Stomach (tissue), 9 donors: Measurements from ENCODE around the gene SGCG. TPM values are rescaled to one million over a fixed set of nuclear protein-coding genes. Genes with fewer than 3 reads are reported as not detected.

Source experiments
- DNase-seq, 2 donors: peaks; one replicate each; pipeline versions ENCODE4 v3.0.0 to v3.0.0-alpha.2; 2013 to 2019
- H3K27ac ChIP-seq, 5 donors: fragments of 200-600 bp in 4 of 5; sonication (generic) in 4 of 5; one replicate each; pipeline ENCODE4 v1.5.1; 2013 to 2019; ENCODE audit warnings: mild to moderate bottlenecking in 1 of 5, moderate library complexity in 1 of 5
- H3K27me3 ChIP-seq, 3 donors: fragments of 200-600 bp; sonication (generic); one replicate each; pipeline ENCODE4 v1.5.1; 2017 to 2019; ENCODE audit warnings: mixed run types in 1 of 3
- H3K36me3 ChIP-seq, 4 donors: fragments of 200-600 bp; sonication (generic); 1 replicate in 3 of 4; 2 replicates in 1 of 4; pipeline ENCODE4 v1.5.1; 2016 to 2019
- H3K4me1 ChIP-seq, 4 donors: fragments of 200-600 bp; sonication (generic); one replicate each; pipeline ENCODE4 v1.5.1; 2016 to 2019
- H3K4me3 ChIP-seq, 4 donors: fragments of 200-600 bp; sonication (generic) in 3 of 4; one replicate each; pipeline ENCODE4 v1.5.1; 2016 to 2019; ENCODE audit warnings: mild to moderate bottlenecking in 1 of 4
- H3K9me3 ChIP-seq, 4 donors: fragments of 200-600 bp; sonication (generic); one replicate each; pipeline ENCODE4 v1.5.1; 2016 to 2019
- EP300 ChIP-seq: sonication (generic); formaldehyde crosslinking; IDR thresholded peaks from one replicate; pipeline ENCODE4 v1.6.1; 2017; ENCODE audit warnings: antibody characterized with exemption
- POLR2A ChIP-seq, 4 donors: fragments of 450-650 bp; IDR thresholded peaks; one replicate each; pipeline ENCODE4 v1.6.1; 2016; ENCODE audit warnings: antibody characterized with exemption in 4 of 4, control low read depth in 2 of 4, mild to moderate bottlenecking in 1 of 4, moderate library complexity in 1 of 4
- POLR2AphosphoS5 ChIP-seq, 3 donors: sonication (generic); formaldehyde crosslinking; IDR thresholded peaks; one replicate each; pipeline ENCODE4 v1.6.1; 2016; ENCODE audit warnings: antibody characterized with exemption in 3 of 3
- WGBS, 5 donors: extraction: QIAGEN DNeasy Blood & Tissue Kit in 3 of 5; methylation state at CpG; one replicate each; pipeline versions ENCODE4 v1.1.5 to v1.1.7; 2013 to 2018; 5-methylcytosine and 5-hydroxymethylcytosine counted together
- intact Hi-C: fragments of 100-400 bp; cut with DNase I; formaldehyde crosslinking; loops from one replicate; pipeline ENCODE4 v1.15.1; 2023; ENCODE audit warnings: low total_unique reads
- polyA plus RNA-seq, 3 donors: library from polyadenylated mRNA; stranded (reverse); fragments of 200-250 nt; gene quantifications; one replicate each; pipeline ENCODE4 v1.2.3, GENCODE V29; 2013
- small RNA-seq, 4 donors: library from RNA; depleted of rRNA; stranded (forward); fragments of <200 nt; gene quantifications; one replicate each; pipeline ENCODE3, GENCODE V24; 2016
- total RNA-seq, 5 donors: library from RNA; depleted of rRNA; stranded (reverse); fragments of >200 nt; gene quantifications; one replicate each; pipeline versions ENCODE4 v1.1.0 to v1.2.3, GENCODE V29; 2014 to 2016
- TF ChIP-seq, protein P1 (sequence below), 7 experiments: fragments of 450-650 bp in 4 of 7; fragments of 200-600 bp in 3 of 7; sonication (generic) in 3 of 7; IDR thresholded peaks; one replicate each; pipeline ENCODE4 v1.5.1; 2016 to 2019; ENCODE audit warnings: antibody characterized with exemption in 7 of 7, control low read depth in 2 of 7, mild to moderate bottlenecking in 1 of 7
- donor health status: healthy with polysubstance abuse.
- donor health status: Bipolar disorder and iron deficiency.
- donor health status: healthy.

SGCG gene
- total and polyA plus RNA-seq, 8 donors: 0.15 to 3.5 (median 0.92) TPM; not detected in 5

DNA sequence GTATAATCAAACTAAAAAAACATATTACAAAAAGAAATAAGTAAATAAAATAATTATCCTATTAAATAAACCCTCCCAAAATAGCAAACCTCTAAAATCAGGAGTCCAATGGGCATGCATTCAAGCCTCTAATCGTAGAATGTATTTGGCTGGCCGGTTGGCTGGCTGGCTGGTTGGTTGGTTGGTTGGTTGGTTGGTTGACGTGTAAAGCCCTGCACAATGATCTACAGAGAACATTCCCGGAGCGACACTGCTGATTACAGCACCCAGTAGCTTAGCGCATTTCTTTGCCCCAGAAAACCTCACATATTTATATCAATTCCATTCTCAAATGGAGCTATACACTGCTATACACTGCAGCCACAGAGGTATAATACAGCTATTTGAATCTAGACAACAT, 187.1 kb downstream of the SGCG start:
- TF ChIP-seq EP300 (no peak), POLR2AphosphoS5 (IDR thresholded peaks at IDR 0.05) (no peak), POLR2A (IDR thresholded peaks at IDR 0.05) (no peak)
- TF ChIP-seq, protein P1, sequence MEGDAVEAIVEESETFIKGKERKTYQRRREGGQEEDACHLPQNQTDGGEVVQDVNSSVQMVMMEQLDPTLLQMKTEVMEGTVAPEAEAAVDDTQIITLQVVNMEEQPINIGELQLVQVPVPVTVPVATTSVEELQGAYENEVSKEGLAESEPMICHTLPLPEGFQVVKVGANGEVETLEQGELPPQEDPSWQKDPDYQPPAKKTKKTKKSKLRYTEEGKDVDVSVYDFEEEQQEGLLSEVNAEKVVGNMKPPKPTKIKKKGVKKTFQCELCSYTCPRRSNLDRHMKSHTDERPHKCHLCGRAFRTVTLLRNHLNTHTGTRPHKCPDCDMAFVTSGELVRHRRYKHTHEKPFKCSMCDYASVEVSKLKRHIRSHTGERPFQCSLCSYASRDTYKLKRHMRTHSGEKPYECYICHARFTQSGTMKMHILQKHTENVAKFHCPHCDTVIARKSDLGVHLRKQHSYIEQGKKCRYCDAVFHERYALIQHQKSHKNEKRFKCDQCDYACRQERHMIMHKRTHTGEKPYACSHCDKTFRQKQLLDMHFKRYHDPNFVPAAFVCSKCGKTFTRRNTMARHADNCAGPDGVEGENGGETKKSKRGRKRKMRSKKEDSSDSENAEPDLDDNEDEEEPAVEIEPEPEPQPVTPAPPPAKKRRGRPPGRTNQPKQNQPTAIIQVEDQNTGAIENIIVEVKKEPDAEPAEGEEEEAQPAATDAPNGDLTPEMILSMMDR (IDR thresholded peaks at IDR 0.05): no peak
- Histone ChIP-seq H3K9me3 (no peaks in the 10 kb centered on the region), H3K27ac (no peak overlapping the region), H3K4me3 (no peak overlapping the region), H3K36me3 (peaks cover 7 to 81% (median 72%) of the 10 kb centered on the region in 4 donors), H3K27me3 (no peaks in the 10 kb centered on the region), H3K4me1 (peaks cover 0 to 14% (median 5%) of the 10 kb centered on the region in 4 donors)
- WGBS, 5 donors: 95 to 99% (median 97%) methylated on average over 6 of the region's 6 CpGs
- DNase-seq: no peak
- intact Hi-C loops: no loop called here

DNA sequence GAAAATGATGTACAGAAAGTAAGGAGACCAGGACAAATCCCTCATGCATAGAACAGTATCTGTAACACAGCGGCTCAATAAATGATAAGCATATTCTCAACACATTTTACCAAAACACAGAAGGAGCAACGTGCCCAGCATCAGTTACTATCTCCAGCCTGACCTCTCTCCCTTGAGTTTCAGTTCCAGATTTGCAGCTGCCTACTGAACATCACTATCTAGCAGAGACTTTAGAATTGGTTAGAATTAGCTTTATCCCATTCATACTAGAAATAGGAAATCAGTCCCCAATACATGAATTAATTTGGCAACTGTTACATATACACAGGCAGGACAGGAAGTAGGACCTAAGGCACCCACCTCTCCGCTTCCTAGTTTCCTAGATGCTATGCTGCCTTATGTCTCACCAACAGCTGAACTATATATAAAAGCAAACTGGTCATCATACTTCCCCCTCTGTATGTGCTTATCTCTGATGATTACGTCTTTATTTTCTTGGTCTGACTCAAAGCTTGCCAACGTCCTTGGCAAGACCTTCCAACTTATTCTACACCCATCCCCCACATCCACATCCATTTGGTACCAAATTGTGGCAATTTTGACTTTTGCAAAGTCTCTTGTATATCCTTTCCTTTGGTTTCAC, 191.6 kb downstream of the SGCG start:
- Histone ChIP-seq H3K4me1 (peaks cover 0 to 41% (median 17%) of the 10 kb centered on the region in 4 donors), H3K36me3 (peaks cover 0 to 37% (median 30%) of the 10 kb centered on the region in 4 donors), H3K9me3 (no peaks in the 10 kb centered on the region), H3K27me3 (no peaks in the 10 kb centered on the region), H3K27ac (no peak overlapping the region), H3K4me3 (no peak overlapping the region)
- intact Hi-C loops: no loop called here
- no peak for DNase-seq
- TF ChIP-seq EP300 (no peak), POLR2A (IDR thresholded peaks at IDR 0.05) (no peak), POLR2AphosphoS5 (IDR thresholded peaks at IDR 0.05) (no peak)
- TF ChIP-seq, protein P1 (IDR thresholded peaks at IDR 0.05): no peak
- WGBS, 5 donors: 35 to 50% (median 42%) methylated on average over 5 of the region's 5 CpGs

Small RNA genes within 50 kb of the gene (small RNA-seq; reads per million reads assigned to genes)
- gene RNU6-58P (0 reads per million in 4 donors), gene RNY3P4 (0 reads per million in 4 donors)
